Erythroblast (primary cell): Measurements from ENCODE around the gene PPP1R37.

Source experiments
- GATA1 ChIP-seq: IDR thresholded peaks from 2 replicates; pipeline ENCODE4 v1.6.1; 2011; ENCODE audit warnings: low read depth, mild to moderate bottlenecking, control low read depth, low read length, moderate library complexity
- POLR2A ChIP-seq: IDR thresholded peaks from 2 replicates; pipeline ENCODE4 v1.6.1; 2011; ENCODE audit warnings: mild to moderate bottlenecking, low read length

GRCh38 chr19:45097450-45097775 is 4.4 kb downstream of the PPP1R37 start:
- TF ChIP-seq POLR2A (no peak), GATA1 (no peak)
